Pons (tissue), 1 donor: ENCODE data around the gene IFIT1.
"Not testable (repeated sequence)": the region's sequence is repeated elsewhere in the genome, so short reads cannot be mapped to it uniquely, and the experiment has no call there.

Experiments used
- DNase-seq: peaks from one replicate; pipeline ENCODE4 v3.0.0-alpha.2; 2016; ENCODE audit warnings: low spot score

IFIT1 gene

DNA sequence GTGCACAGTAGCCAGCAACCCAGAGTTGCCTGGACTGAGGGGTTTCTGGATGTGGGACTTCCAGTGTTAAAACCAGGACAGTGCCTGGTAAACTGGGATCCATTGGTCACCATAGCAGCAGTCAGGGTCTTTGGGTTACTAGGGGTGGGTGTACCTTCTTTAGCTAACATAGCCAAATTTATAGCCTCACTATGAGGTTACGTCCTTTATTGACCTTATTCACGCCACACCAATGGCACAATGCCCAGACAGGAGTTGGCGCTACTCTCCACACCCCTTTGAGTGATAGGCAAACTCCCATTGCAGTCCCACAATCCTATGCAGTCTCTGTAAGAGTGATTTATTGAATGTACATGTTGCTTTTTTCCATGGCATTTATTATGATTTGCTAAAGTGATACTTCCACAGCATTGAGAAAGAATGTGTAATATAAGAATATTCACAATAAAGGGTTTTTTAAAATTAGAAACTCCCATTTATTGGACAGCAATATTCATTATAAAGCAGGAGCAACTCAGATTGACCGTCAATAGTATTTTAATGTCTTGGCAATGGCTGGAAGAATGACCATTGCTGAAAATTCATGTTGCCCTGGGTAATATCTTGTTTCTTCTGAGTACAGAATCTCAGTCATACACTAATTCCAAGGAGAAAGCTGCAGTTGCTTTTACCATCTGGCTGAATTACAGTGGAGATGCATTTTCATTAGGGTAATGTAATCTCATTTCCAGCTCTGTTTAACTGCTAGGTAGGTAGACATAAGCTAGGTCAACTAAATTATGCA is 48.0 kb downstream of the IFIT1 start:
- DNase-seq, result no peak

GRCh38 chr10:89442289-89442688 is 49.9 kb downstream of the IFIT1 start:
- no peak for DNase-seq

DNA sequence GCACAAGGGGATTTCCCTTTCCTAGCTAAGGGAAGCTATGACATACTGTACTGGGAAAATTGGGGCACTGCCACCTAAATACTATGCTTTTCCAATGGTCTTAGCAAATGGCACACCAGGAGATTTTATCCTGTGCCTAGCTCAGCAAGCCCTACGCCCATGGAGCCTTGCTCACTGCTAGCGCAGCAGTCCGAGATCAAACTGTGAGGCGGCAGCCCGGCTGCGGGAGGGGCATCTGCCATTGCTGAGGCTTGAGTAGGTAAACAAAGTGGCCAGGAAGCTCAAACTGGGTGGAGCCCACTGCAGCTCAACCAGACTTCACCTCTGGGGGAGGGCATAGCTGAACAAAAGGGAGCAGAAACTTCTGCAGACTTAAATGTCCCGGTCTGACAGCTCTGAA is 52.4 kb downstream of the IFIT1 start:
- DNase-seq, result not testable (repeated sequence)

- no peak for DNase-seq
Measured at GRCh38 chr10:89450901-89451300, 58.5 kb downstream of the IFIT1 start.

DNA sequence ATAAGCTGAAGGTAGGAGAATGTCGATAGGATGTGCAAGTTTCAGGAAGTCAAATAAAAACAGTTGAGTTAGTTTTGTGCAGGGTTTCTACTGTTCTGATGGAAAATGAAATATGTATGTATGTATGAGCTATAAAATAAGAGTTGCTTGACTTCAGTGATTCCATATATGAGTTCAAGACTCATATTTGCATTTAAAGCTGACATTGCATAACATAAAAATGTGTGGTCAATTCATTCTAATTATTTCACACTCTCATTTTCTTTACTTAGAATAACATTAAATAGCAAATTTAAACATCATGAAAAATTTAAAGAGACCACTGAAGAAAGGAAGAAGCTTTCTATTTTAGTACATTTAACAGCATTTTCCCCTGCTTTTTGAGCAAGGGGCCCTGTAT is 59.8 kb downstream of the IFIT1 start:
- no peak for DNase-seq

DNA sequence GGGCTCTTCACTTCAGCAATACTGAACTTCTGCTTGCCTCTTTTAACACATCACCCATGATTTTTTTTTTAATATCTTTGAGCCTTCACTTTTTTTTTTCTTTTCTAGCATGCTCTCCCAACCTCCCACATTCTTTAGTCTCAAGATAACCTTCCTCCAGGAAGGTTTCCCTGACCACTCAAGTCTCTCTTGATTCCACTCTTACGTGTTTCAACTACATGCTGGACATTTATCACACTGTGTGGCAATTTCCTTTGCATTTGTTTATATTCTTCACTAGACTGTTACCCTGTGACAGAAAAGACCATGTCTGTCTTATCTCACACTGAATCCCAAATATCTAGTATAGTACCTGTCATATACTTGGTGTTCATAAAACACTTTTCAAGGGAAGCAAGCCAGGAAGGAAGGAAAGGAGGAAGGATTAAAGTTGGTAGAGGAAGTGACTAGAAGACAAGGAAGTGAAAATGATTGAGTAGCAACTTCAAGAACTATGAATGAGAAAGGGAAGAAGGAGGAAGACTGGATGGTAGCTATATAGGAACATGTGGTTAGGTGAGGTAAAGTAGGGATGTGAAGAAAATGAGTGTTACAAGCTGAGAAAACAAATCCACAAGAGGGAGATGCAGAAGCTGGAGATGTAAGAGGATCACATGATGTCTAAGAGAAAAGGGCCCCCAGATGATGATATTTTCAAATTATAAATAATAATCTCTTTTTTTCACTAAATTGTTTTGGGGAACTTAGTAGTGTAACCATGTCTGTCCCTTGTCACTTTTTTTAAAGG is 62.3 kb downstream of the IFIT1 start:
- DNase-seq, result no peak
